M059J (cell line): ENCODE measurements around the gene NAGA. TPM values are rescaled to one million over a fixed set of nuclear protein-coding genes. Genes with fewer than 3 reads are reported as not detected.

ENCODE experiments used
- DNase-seq: peaks from one replicate; pipeline ENCODE4 v3.0.0-alpha.2; 2012; ENCODE audit warnings: low read depth
- total RNA-seq: library from RNA; depleted of rRNA; stranded (reverse); fragments of >200 nt; shearing (Covaris generic); gene quantifications from 2 replicates; pipeline ENCODE4 v1.2.3, GENCODE V29; 2014; rRNA removed

The NAGA gene
- total RNA-seq, 1 experiment from 2014 or later: 25.7 TPM

DNA sequence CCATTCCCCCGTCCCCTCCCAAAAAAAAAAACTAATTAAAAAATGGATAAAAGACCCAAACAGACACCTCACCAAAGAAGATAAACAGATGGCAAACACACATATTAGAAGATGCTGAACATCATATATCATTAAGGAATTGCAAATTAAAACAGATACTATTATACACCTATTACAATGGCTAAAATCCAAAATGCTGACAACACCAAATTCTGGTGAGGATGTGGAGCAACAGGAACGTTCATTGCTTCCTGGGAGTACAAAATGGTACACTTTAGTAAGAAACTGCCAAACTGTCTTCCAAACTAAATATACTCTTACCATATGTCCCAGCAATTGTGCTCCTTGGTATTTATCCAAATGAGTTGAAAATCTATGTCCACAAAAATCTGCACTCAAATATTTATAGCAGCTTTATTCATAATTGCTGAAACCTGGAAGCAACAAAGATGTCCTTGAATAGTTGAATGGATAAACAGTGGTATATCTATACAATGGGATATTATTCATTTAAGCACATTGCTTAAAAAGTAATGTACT, 19.9 kb downstream of the NAGA start:
- no peak for DNase-seq

DNA sequence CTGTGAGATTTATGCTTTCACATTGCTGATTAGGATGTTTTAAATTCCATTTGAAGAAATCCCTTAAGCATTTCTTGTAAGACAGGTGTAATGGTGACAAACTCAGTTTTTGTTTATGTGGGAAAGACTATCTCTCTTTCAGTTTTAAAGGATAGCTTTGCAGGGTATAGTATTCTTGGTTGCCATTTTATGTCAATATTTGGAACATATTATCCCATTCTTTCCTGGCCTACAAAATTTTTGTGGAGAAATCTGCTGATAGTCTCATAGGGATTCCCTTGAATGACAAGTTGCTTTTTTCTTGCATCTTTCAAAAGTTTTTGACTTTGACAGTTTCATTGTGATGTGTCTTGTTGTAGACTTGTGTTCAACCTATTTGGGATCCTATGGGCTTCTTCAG, 28.8 kb downstream of the NAGA start:
- DNase-seq: no peak

DNA sequence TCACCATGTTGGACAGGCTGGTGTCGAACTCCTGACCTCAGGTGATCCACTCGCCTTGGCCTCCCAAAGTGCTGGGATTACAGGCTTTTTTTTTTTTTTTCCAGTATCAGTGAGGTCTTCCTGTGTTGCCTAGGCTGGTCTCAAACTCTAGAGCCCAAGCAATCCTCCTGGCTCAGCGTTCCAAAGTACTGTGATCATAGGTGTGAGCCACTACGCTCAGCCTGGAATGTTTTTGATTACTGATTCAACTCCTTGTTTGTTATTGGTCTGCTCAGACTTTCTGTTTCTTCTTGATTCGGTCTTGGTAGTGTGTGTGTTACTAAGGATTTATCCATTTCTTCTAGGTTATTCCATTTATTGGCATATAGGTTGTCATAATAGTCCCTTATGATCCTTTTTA, 31.3 kb downstream of the NAGA start:
- DNase-seq: peak; percentile 10

DNA sequence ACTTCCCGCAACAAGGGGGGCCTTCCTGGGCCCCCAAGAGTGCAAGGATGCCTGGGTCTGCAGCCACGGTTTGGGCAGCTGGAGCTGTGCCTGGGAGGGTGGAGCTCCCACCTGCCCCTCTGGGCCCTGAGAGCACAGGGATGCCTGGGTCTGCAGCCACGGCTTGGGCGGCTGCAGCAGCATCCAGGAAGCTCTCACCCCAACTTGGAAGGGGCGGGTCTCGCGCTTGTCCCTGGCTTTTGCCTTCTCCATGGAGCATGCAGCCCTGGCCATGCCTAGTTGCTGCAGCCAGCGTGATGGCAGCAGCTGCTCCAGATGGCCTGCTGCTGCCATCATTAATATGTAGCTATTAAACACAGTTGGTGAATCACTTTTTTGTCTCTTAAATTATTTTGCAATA, 35.4 kb downstream of the NAGA start:
- no peak for DNase-seq

DNA sequence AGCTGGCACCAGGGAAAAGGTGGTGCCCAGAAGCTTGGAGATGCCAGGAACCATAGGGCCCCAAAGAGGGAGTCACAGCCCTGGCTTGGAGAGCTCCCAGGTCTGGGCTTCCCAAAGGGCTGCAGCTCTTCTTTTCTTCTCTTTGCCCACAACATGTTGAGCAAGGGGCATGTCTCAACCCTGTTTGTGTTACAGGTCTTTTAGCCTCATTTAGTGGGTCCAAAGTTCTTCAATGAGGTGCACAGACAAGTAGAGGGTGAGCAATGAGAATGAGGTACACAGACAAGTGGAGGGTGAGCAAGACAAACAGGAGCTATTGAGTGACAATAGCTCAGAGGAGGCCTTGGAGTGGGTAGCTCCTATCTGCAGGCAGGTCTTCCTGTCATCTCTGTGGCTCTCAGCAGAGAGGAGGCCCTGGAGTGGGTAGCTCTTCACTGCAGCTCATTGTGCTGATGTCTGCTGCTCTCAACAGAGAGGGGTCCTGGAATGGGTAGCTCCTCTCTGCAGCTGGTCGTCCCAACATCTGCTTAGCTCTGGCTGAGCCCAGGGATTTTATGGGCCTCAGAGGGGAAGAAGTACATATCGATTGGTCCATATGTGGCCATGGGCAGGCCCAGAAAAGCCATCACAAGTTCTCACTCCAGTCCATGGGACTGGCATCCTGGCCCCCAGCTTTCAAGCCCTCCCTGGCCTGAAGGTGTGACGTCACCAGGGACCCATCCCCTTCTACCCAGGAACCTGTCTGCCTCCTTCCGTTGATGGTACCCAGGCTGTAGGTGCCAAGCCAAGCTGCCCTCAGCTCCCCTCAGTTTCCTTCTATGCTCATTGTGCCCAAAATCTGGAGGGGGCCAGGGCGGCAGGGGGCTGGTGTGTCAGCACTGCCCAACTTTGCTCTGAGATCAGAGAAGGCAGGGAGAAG, 37.1 kb downstream of the NAGA start:
- DNase-seq: no peak

DNA sequence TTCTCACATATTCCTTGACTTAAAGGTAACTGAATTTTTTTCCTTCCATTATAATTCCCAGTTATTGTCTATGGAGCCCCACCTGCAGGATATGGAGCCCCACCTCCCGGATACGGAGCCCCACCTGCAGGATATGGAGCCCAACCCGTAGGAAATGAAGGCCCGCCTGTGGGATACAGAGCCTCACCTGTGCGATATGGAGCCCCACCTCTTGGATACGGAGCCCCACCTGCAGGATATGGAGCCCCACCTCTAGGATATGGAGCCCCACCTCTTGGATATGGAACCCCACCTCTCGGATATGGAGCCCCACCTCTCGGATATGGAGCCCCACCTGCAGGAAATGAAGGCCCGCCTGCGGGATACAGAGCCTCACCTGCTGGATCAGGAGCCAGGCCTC, 43.9 kb downstream of the NAGA start:
- no peak for DNase-seq

DNA sequence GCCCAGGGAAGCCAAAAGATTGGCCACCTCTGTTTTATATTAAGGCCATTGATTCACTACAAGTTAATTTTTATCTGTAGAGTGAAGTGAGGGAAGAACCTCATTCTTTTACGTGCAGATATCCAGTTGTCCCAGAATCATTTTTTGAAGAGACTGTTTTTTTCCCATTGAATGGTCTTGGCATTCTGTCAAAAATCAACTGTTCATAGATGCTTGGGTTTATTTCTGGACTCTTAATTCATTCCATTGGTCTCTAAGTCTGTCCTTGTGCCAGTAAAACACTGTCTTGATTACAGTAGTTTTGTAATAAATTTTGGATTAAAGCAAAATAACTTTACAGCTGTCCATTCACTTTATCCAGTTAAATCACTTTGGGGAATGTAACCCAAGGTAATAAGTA, 45.2 kb downstream of the NAGA start:
- DNase-seq: no peak

DNA sequence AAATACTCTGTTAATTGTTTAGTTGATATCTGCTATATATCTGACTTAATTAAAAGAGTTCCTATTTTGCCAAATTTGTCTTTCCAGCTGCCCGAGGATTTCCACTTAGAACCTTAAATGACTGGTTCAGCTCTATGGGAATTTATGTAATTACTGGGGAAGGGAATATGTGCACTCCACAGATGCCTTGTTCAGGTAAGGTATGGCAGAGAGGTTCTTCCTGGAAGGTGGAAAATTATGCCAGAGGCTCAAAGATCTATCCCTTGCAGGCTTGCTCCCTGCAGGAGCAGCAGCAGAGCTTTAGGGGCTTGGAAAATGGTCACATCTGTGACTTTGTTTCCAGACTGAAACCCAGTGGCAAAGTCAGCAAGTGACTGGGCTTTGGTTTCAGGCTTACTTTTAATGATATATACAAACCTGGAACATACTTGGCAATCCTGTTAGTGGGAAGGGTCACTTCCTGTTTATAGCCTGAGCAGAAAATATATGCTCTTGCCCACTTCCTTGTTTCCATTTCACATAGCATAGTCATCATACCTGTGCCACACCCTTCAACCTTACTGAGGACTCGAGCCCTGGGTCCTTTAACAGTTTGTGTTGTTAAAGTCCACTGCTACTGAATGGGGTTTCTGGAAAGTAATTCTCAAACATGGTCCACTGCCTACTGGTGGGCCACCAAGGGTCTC, 48.3 kb downstream of the NAGA start:
- DNase-seq: no peak

DNA sequence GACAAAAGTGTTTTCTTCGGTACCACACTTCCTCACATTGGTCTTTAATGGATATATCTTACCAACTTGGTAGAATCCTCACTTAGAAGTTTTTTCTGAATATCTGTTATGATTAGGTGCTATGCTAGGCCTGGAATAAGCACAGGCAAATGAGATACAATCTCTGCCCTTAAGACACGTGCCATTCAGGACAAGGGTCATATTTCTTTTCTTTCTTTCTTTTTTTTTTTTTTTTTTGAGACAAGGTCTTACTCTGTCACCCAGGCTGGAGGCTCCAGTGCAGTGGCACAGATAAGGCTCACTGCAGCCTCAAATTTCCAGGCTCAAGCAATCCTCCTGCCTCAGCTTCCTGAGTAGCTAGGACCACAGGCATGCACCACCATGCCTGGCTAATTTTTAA, 49.0 kb downstream of the NAGA start:
- DNase-seq: no peak

DNA sequence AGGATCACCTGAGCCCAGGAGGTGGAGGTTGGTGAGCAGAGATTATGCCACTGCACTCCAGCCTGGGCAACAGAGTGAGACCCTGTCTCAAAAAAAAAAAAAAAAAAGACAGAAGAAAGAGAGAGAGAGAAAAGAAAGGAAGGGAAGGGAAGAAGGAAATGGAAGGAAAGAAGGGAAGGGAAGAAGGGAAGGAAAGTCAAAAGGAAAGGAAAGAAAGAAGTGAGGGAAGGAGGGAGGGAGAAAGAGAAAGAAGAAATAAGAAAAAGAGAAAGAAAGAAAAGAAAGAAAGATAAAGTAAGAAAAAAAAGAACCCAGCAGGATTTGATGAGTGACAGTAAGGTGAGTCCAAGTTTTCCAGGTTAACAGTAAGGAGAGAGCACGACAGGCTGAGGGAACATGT, 52.4 kb downstream of the NAGA start:
- DNase-seq: no peak

DNA sequence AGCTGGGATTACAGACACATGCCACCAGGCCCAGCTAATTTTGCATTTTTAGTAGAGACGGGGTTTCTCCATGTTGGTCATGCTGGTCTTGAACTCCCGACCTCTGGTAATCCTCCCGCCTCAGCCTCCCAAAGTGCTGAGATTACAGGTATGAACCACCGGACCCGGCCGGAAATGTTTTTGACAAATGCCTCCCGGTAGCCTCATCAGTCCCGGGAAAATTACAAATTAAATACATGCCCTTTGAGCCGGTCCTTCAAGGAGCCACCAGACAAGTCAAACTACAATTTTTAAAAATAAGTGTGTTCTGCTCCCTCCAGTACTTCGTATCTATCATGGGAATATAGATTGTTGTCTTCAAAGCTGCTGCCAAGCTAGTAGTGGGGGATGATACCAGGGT, 54.5 kb downstream of the NAGA start:
- no peak for DNase-seq

DNA sequence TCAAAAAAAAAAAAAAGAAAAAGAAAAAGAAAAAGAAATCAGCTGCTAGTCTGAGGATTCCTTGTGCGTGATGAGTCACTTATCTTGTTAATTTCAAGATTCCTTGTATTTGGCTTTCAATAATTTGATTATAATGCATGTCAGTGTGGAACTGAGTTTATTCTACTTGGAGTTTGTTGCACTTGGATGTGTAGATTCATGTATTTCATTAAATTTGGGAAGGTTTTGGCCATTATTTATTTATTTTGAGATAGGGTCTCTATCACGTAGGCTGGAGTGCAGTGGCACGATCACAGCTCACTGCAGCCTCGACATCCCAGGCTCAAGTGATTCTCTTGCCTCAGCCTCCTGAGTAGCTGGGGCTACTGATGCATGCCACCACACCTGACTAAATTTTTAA, 57.2 kb downstream of the NAGA start:
- no peak for DNase-seq

DNA sequence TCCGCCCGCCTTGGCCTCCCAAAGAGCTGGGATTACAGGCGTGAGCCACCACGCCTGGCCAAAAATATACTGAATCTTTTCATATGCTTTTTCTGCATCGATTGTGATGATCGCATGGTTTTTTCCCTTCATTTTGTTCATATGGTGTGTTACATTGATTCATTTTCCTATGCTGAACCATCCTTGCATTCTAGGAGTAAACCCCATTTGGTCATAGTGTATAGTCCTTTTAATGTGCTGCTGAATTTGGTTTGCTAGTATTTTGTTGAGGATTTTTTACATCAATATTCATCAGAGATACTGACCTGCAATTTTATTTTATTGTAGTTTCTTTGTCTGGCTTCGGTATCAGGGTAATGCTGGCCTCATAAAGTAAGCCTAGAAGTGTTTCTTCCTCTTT, 59.8 kb downstream of the NAGA start:
- no peak for DNase-seq

Other genes starting within 250 kb of the NAGA start
- gene SREBF2, start 237.7 kb downstream of the NAGA start, total RNA-seq: 30.3 and 44.9 TPM in 2 replicates
- gene SHISA8, start 155.7 kb downstream of the NAGA start, total RNA-seq: not detected in 2 replicates
- gene TNFRSF13C, start 144.0 kb downstream of the NAGA start, total RNA-seq: 0.05 and 0.10 TPM in 2 replicates
- gene CENPM, start 123.7 kb downstream of the NAGA start, total RNA-seq: 47.5 and 62.8 TPM in 2 replicates
- 0.05 and 0.17 TPM in 2 replicates for gene SEPTIN3, start 101.4 kb downstream of the NAGA start, total RNA-seq
- gene WBP2NL, start 72.0 kb downstream of the NAGA start, total RNA-seq: 0.54 TPM in 1 of 2 replicates, not detected in the other
- gene PHETA2, start 3.4 kb upstream of the NAGA start, total RNA-seq: 0.17 and 0.42 TPM in 2 replicates
- 4.7 and 6.1 TPM in 2 replicates for gene SMDT1, start 8.9 kb upstream of the NAGA start, total RNA-seq
- 83.4 and 97.2 TPM in 2 replicates for gene NDUFA6, start 20.0 kb upstream of the NAGA start, total RNA-seq
- not detected in 2 replicates for gene CYP2D6, start 60.0 kb upstream of the NAGA start, total RNA-seq
- gene TCF20, start 199.8 kb upstream of the NAGA start, total RNA-seq: 17.4 and 21.1 TPM in 2 replicates